ES-I3 (cell line): Measurements from ENCODE around the gene DLG2.

ENCODE experiments used
- H3K36me3 ChIP-seq: 2 replicates; pipeline ENCODE4 v1.6.1; 2013; ENCODE audit warnings: mild to moderate bottlenecking, low read length, control low read depth, moderate library complexity; ENCODE audit not compliant: insufficient read depth
- H3K4me1 ChIP-seq: 2 replicates; pipeline ENCODE4 v1.6.1; 2013; ENCODE audit warnings: mild to moderate bottlenecking, control low read depth, low read length; ENCODE audit not compliant: insufficient read depth
- H3K9ac ChIP-seq: 2 replicates; pipeline ENCODE4 v1.6.1; 2013; ENCODE audit warnings: low read depth, mild to moderate bottlenecking, low read length, moderate library complexity
- H3K9me3 ChIP-seq: 2 replicates; pipeline ENCODE4 v1.6.1; 2013; ENCODE audit warnings: mild to moderate bottlenecking, low read length, moderate library complexity; ENCODE audit not compliant: control insufficient read depth, insufficient read depth

The DLG2 gene

DNA sequence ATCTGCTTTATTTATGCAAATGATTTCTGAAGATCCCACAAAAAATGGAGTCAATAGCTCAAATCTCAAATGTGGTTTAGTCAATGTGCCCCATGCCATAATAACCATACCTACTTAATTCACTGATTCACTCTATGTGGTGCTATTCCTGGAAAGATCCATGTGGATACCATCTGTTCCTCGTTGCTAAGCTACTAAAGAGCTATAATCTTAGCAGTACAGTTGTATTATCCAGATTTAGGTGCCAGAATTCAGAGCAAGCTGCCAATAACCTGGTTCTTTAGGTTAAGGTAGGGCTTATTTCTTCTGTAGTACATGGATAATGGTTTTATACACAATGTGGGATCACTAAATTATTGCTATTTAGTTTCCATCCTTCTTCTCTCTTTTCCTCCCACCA, 1366.3 kb downstream of the DLG2 start:
- Histone ChIP-seq H3K4me1 (no peaks in the 10 kb centered on the region), H3K9me3 (no peaks in the 10 kb centered on the region), H3K36me3 (no peaks in the 10 kb centered on the region), H3K9ac (no peak overlapping the region)

DNA sequence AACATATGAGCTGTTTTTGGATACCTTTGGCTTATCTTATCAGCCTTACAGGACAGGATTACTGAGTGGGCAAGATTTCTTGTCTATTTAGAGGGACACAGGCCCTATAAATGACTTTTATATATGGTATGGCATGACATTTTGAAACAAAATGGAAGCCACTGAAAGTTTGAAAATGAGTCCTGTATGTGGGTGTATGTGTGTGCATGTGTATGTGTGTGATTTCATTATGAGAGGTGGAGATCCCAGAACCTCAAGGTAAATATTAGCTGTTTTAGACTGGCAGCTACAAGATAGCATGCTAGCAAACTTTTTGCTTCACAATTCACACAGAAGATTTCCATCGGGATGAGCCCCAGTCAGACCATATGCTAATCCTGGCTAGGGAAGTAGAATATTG, 1370.5 kb downstream of the DLG2 start:
- Histone ChIP-seq H3K9ac (no peak overlapping the region), H3K9me3 (no peaks in the 10 kb centered on the region), H3K36me3 (no peaks in the 10 kb centered on the region), H3K4me1 (no peaks in the 10 kb centered on the region)

DNA sequence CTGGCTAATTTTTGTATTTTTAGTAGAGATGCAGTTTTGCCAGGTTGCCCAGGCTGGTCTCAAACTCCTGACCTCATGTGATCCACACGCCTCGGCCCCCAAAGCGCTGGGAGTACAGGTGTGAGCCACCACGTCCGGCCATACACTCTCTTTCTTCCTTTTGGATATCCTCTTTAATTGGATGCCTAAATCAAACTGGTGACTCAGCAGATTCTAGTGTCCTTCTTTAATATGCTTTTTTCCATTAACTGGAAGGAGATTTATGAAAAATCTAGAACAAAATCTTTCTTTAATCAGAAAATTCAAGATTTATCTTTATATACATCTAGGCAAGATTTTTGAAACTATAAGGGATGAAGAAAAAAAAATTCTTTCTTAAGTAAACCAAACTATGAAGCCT, 1371.7 kb downstream of the DLG2 start:
- Histone ChIP-seq H3K4me1 (no peaks in the 10 kb centered on the region), H3K36me3 (no peaks in the 10 kb centered on the region), H3K9me3 (no peaks in the 10 kb centered on the region), H3K9ac (no peak overlapping the region)

DNA sequence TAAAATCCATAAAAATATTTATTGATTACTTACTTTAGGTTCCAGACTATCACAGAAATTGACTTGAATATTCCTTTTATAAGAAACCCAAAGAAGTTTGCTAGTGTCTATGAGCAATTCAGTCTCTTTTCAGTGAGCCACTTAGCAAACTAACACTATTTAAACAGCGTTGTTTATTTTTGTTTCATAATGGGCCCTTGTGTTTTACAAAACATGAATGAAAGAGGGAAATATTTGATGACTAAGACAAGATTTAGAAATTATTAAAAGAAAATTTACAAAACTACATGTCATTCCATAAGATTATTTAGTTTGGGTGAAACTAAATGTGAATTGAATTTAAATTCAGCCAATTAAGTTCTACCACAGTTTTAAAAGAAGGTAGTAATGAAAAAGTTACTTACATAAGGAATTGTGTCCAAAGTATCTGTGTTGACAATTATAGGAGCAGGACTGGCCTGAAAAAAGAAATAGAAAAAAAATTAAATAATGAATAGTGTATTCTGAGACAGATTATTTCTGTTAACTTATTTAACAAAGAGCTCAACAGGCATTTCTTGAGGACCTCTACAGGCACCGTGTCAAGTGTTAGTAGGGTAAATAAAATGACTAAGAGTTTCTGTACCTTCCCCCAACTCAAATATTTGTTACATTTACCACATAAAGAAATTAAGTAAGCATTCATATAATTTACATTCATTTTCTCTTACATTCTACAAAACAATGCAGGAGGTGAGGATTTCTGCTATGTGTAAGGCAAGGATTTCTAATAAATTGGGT, 1376.1 kb downstream of the DLG2 start:
- Histone ChIP-seq H3K4me1 (no peaks in the 10 kb centered on the region), H3K9ac (no peak overlapping the region), H3K36me3 (no peaks in the 10 kb centered on the region), H3K9me3 (no peaks in the 10 kb centered on the region)

DNA sequence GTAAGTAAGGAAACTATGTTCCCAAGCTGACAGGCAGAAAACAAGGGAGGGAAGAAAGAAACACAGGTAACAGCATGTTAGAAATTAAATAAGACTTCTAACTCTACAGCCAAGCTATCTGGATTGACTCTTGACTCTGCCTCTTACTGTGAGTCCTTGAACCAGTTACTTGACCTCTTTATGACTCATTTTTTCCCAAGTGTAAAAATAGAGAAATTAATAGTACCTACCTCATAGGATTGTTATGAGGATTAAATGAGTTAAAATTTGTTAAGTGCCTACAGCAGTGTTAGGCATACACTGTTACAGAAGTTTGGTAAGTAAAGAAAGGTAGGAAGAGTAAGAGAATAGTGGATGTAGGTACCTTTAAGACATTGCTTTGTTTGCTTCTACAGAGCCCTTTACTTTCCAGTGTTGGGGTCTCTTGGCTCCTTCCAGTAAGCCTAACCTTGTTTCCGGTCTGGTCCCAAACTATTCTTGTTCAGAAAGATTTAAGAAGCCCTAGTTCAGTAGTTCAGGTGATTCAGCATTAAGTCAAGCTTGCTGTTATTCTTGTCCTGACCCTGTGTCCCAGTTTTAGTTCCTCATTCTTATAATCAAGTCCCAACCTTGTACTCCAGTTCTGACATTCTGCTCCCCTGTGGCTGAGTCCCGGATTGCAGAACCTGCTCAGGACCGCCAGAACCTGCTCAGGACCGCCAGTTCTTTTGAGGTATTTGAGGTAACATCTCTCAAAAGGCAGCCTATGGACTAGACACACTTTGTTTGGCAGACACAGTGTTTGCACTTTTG, 1377.6 kb downstream of the DLG2 start:
- Histone ChIP-seq H3K9ac (no peak overlapping the region), H3K4me1 (no peaks in the 10 kb centered on the region), H3K36me3 (no peaks in the 10 kb centered on the region), H3K9me3 (no peaks in the 10 kb centered on the region)

DNA sequence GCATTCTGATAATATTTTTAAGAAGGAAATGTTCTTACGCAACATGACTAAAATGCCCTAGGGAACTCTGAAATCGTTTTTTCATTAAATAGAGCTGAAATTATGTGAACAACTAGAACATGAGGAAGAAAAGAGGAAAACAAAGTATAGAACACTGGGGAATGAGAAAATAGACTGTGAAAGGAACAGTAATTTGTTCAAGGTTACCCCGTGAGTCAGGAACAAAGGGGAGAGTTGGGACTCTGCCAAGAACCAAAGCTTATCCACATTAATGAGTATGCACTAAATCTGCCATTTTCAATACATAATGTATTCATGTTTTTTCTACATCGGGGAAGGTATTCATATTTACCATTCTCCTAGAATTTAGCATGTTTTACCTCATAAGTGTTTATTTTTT, 1379.2 kb downstream of the DLG2 start:
- Histone ChIP-seq H3K4me1 (no peaks in the 10 kb centered on the region), H3K9ac (no peak overlapping the region), H3K9me3 (no peaks in the 10 kb centered on the region), H3K36me3 (no peaks in the 10 kb centered on the region)

DNA sequence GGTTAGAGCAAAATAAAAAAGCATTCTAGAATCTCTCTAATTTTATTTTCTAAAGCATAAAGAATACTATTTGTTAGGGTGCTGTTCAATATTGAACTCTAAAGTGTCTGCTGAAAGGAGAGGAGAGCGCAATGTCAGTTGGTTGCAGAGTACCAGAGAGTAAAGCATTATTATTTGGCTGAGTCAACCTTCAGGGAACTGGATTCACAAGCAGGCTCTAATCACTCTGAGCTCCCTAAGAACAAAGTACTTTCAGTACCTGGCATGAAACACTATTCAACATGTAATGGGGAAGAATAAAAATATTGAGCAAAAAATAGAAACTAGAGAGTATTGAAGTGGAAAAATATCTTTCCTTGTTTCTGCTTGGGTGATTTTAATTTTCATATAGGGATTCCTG, 1380.0 kb downstream of the DLG2 start:
- Histone ChIP-seq H3K4me1 (0 out of 2 replicates have a peak, but pooled peaks cover under 1% of the 10 kb centered on the region), H3K9ac (no peak overlapping the region), H3K36me3 (no peaks in the 10 kb centered on the region), H3K9me3 (no peaks in the 10 kb centered on the region)

DNA sequence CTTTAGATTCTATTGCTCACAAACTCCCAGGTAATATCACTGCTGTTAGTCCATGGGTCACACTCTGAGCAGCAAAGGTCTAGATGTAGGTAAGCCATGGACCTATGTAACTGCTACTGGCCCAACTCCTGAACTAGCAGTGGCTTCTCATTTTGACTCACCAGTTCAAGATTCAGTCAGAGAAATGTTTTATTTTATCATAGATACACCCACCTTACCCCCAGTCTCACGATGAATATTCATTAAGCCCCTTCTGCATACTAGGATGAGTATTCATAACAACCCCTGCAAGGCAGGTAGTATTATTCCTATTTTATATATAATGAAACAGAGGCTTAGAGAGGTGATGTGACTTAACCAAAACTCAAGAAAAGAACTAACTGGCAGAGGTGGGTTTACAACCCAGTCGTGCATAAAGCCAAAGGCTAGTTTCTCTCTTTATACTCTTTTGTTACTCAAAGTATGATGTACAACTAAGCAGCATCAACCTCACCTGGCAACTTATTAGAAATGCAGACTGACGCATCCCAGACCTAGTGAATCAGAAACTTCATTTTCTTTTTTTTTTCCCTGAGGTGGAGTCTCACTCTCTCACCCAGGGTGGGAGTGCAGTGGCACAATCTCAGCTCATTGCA, 1383.4 kb downstream of the DLG2 start:
- H3K9ac ChIP-seq = no peak overlapping the region
- H3K4me1 ChIP-seq = peaks cover 9% of the 10 kb centered on the region; the same call in 1 of the 2 replicates
- no peaks in the 10 kb centered on the region for H3K36me3 ChIP-seq
- H3K9me3 ChIP-seq = no peaks in the 10 kb centered on the region

DNA sequence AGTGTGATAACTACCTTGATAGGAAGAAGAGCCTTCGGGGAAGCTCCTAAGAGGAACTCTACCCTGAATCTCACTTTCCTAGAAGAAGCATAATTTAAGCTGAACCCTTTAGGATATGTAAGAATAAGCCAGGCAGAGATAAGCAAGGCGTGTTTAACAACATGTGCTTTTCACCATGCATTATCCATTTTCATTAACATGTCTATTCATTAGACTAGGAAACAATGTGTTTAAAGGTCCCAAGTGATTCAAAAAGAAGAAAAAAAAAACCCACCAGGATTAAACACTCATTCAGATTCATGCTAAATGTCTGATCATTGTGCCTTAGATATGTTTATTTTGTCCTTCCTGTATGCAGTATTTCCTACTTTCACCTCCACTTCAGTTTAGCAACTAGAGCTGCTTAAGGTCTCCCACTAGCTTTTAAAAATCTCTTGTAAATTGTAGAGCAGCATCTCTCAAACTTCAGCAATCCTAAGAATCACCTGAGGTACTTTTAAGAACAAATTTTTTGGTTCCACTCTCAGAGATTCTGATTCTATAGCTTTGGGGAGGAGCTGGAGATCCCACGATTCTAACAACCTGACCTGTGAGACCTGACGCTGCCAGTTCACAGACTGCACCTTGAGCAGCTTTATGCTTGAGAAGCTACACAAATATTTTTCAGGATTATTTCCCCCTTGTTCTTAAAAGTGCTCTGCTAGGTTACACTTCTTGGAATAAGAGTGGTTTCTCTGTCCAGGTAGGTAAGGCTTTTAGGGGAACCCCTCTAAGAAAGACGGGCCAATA, 1385.6 kb downstream of the DLG2 start:
- H3K9me3 ChIP-seq = no peaks in the 10 kb centered on the region
- H3K36me3 ChIP-seq = no peaks in the 10 kb centered on the region
- H3K4me1 ChIP-seq = peaks cover 9% of the 10 kb centered on the region; the same call in 1 of the 2 replicates
- H3K9ac ChIP-seq = no peak overlapping the region

DNA sequence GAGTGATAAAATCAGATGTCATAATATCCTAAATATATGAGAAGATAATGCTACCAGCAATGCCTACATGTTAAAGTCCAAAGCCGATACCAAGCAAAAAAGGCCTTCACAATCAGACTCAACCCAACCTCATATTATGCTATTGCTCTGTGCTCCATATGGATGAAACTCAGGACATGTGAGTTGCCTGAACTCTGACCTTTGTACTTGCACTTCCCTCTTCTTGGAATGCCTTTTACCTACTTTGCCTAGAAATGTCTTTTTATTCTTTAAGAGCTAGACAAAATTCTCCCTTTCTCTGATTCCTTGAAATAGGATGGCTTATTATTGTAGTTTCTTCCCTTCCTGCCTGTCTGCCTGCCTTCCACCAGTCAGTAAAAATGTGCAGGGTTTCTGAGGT, 1386.3 kb downstream of the DLG2 start:
- H3K9ac ChIP-seq = no peak overlapping the region
- no peaks in the 10 kb centered on the region for H3K9me3 ChIP-seq
- no peaks in the 10 kb centered on the region for H3K36me3 ChIP-seq
- H3K4me1 ChIP-seq = peaks cover 9% of the 10 kb centered on the region; the same call in 1 of the 2 replicates

DNA sequence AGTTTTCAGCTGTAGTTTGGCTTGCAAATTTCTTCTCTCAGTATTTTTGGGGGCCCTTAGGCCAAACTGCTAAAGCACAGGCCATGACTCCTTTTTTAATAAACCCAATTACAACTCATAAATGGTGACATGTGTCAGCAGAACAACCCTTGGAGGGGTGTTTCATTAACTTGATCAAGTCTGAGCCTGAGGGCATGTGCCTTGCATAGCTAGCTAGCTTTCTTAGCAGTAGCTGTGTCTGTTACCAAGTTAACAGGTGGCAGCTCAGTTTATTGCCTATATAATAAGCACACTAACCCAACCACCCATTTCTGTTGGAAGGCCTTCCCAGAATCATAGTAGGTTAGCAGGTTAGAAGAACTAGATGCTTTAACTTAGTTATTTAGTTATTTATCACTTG, 1390.7 kb downstream of the DLG2 start:
- Histone ChIP-seq H3K4me1 (peaks cover 9% of the 10 kb centered on the region), H3K36me3 (no peaks in the 10 kb centered on the region), H3K9me3 (no peaks in the 10 kb centered on the region), H3K9ac (no peak overlapping the region)

DNA sequence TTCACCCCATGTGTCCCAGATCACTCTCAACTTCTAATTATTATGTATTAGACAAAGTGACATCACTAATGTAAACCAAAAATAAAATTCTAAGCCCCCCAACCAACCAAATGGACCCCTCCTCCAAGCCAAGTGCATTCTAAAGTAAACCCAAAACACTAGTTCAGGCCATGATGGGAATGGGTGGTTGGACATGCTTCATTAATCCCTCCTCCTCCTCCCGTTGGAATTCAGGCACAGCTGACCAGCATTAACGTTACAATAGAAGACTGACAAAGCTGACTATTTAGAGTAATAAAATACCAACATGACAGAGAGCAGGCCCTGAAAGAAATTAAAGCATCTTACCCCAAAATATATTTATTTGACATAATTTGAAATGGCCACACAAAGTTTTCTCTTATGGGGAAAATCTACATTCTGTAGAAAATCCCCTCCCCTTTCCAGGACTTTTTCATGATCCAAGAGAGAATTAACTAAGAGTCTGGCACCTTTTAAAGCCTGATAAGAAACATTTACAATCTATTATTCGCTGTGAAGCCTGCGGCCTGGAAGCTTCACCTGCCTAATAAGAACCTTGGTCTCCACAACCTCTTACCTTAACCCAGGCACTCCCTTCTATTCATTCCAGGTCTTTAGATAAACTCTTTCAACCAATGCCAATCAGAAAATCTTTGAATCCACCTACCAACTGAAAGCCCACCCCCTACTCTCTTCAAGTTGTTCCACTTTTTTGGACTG, 1392.5 kb downstream of the DLG2 start:
- Histone ChIP-seq H3K9me3 (no peaks in the 10 kb centered on the region), H3K36me3 (no peaks in the 10 kb centered on the region), H3K9ac (no peak overlapping the region), H3K4me1 (peaks cover 6% of the 10 kb centered on the region; the same call in 1 of the 2 replicates)

DNA sequence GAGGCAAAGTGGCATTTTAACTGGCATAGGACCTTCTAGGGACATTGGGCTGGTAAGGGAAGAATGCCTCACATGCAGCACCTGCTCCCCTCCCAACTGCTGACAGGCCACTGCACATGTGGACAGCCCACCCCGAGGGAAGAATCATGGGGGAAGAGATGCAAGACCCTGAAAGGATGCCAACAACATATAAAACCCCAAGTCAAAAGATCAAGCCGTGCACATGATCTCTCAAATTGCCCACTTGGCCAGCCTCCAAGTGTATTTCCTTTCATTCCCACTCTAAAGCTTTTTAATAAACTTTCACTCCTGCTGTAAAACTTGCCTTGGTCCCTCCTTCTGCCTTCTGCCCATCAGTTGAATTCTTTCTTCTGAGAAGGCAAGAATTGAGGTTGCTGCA, 1393.1 kb downstream of the DLG2 start:
- Histone ChIP-seq H3K36me3 (no peaks in the 10 kb centered on the region), H3K9me3 (no peaks in the 10 kb centered on the region), H3K9ac (no peak overlapping the region), H3K4me1 (peaks cover 6% of the 10 kb centered on the region; the same call in 1 of the 2 replicates)
